Naive thymus-derived CD4-positive, alpha-beta T cell (primary cell): ENCODE measurements around the gene SOX3. TPM values are rescaled to one million over a fixed set of nuclear protein-coding genes. Genes with fewer than 3 reads are reported as not detected.

Experiments used
- ATAC-seq: fragments of 150-1000 bp; cut with Tn5 transposase; 2 replicates; pipeline ENCODE4 v1.10.0; 2021; ENCODE audit warnings: mild to moderate bottlenecking, moderate library complexity
- CTCF ChIA-PET: fragments of 350-600 bp; sonication (Branson Sonifier 250); formaldehyde crosslinking; loops from one replicate; lab custom pipeline; 2021; ENCODE audit warnings: antibody characterized with exemption; lab: Charles Lee
- POLR2A ChIA-PET: fragments of 350-600 bp; sonication (Branson Sonifier 250); formaldehyde crosslinking; loops from one replicate; lab custom pipeline; 2021; ENCODE audit warnings: antibody characterized with exemption, inconsistent platforms; lab: Charles Lee
- DNase-seq, 9 donors: peaks; one replicate each; pipeline versions ENCODE4 v3.0.0 to v3.0.0-alpha.2; 2020 to 2022; ENCODE audit warnings: mixed read lengths in 1 of 9
- H3K27ac ChIP-seq: one replicate; pipeline ENCODE4 v1.7.0; 2013; ENCODE audit warnings: mild to moderate bottlenecking, low read depth, low read length, moderate library complexity
- H3K27me3 ChIP-seq, 2 donors: one replicate each; pipeline ENCODE4 v1.7.0; 2013; ENCODE audit warnings: low read length in 2 of 2, mild to moderate bottlenecking in 2 of 2, moderate library complexity in 2 of 2; ENCODE audit not compliant: control insufficient read depth in 2 of 2, insufficient read depth in 2 of 2
- H3K36me3 ChIP-seq, 3 experiments: 1 replicate in 2 of 3; 2 replicates in 1 of 3; pipeline ENCODE4 v1.7.0; 2013; ENCODE audit warnings: low read length in 3 of 3, mild to moderate bottlenecking in 3 of 3, moderate library complexity in 1 of 3; ENCODE audit not compliant: insufficient read depth in 3 of 3, control insufficient read depth in 2 of 3
- H3K4me1 ChIP-seq, 2 donors: one replicate each; pipeline ENCODE4 v1.7.0; 2013; ENCODE audit warnings: low read length in 2 of 2, mild to moderate bottlenecking in 2 of 2, moderate library complexity in 1 of 2; ENCODE audit not compliant: control insufficient read depth in 2 of 2, insufficient read depth in 2 of 2
- H3K4me3 ChIP-seq: 2 replicates; pipeline ENCODE4 v1.7.0; 2013; ENCODE audit warnings: mild to moderate bottlenecking, low read length
- H3K9me3 ChIP-seq, 3 experiments: 1 replicate in 2 of 3; 2 replicates in 1 of 3; pipeline ENCODE4 v1.7.0; 2013; ENCODE audit warnings: low read length in 3 of 3; ENCODE audit not compliant: control insufficient read depth in 2 of 3
- H3K27ac Mint-ChIP-seq, 9 donors: one replicate each; pipeline ENCODE4 v1.8.0; 2020 to 2022; ENCODE audit warnings: mixed read lengths in 9 of 9, mild to moderate bottlenecking in 8 of 9, moderate library complexity in 5 of 9, inconsistent platforms in 2 of 9
- H3K27me3 Mint-ChIP-seq, 5 donors: one replicate each; pipeline ENCODE4 v1.8.0; 2021 to 2022; ENCODE audit warnings: mixed read lengths in 5 of 5, mild to moderate bottlenecking in 1 of 5
- H3K36me3 Mint-ChIP-seq, 5 donors: one replicate each; pipeline ENCODE4 v1.8.0; 2020 to 2022; ENCODE audit warnings: mixed read lengths in 5 of 5, mild to moderate bottlenecking in 3 of 5, inconsistent platforms in 1 of 5
- H3K4me1 Mint-ChIP-seq, 7 donors: one replicate each; pipeline ENCODE4 v1.8.0; 2020 to 2022; ENCODE audit warnings: mixed read lengths in 7 of 7, mild to moderate bottlenecking in 3 of 7, inconsistent platforms in 1 of 7
- H3K4me3 Mint-ChIP-seq, 10 donors: one replicate each; pipeline ENCODE4 v1.8.0; 2020 to 2022; ENCODE audit warnings: mild to moderate bottlenecking in 10 of 10, mixed read lengths in 10 of 10, moderate library complexity in 6 of 10, inconsistent platforms in 2 of 10
- H3K9me3 Mint-ChIP-seq, 11 donors: one replicate each; pipeline ENCODE4 v1.8.0; 2020 to 2022; ENCODE audit warnings: mixed read lengths in 11 of 11, mild to moderate bottlenecking in 4 of 11, inconsistent platforms in 1 of 11, moderate library complexity in 1 of 11
- intact Hi-C, 2 donors: fragments of 100-400 bp; cut with micrococcal nuclease; formaldehyde crosslinking; loops; one replicate each; pipeline ENCODE4 v1.15.1; 2023
- polyA plus RNA-seq, 2 donors: library from polyadenylated mRNA; unstranded; fragments of 300-500 nt; fragmentation: Illumina TruSeq; gene quantifications; one replicate each; pipeline ENCODE4 v1.2.3, GENCODE V29; 2021
- total RNA-seq, 6 experiments: library from RNA in 5 of 6; stranded (reverse) in 5 of 6; gene quantifications; 1 replicate in 5 of 6; 2 replicates in 1 of 6; pipeline ENCODE4 v1.2.3 and lab custom pipeline; 2021 to 2026

Gene SOX3
- total RNA-seq, result not detected
- not detected for polyA plus RNA-seq
- not detected for total RNA-seq (lab: John Stamatoyannopoulos, UW)

DNA sequence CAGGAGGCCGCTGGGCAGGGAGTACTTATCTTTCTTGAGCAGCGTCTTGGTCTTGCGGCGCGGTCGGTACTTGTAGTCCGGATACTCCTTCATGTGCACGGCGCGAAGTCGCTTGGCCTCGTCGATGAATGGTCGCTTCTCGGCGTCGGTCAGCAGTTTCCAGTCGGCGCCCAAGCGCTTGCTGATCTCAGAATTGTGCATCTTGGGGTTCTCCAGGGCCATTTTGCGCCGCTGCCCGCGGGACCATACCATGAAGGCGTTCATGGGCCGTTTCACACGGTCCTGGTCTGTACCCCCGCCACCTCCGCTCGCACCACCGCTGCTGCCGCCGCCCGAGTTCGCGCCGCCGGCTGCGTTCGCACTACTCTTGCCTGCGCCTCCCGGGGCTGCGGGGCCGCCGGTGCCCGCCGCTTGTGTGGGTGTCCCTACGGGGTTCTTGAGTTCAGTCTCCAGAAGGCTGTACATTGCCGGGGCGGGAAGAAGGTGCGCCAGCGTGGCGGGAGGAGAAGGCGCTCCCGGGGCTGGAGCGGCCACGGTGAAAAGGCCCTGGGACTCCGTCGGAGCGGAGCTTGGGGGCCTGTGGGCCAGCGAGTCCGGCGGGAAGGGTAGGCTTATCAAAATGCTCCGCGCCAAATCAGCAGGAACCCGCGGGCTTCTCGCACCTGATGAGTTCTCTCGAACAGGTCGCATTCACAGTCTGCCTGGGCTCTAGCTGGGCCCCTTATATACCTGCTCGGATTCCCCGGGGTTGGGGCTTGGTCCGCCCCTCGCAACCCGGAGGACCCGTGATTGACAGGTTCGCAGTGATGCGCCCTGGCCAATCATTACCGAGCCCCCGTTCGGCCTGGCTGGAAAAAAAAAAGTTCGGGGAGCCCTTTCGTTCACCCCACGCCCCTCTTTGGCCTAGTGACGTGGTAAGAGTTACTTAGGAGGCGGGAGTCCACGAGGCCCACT, at the start of gene SOX3:
Gene SOX3, minus strand, starts transcription at position 699 of the 954 bp plus-strand sequence. Its CDS starts 9 bp downstream, at position 690.
- peaks cover 0 to 14% (median 0%) of the 10 kb centered on the region in 11 donors for H3K9me3 Mint-ChIP-seq
- ChIA-PET POLR2A (no interaction called here), CTCF (no interaction called here)
- H3K27me3 ChIP-seq, result no peaks in the 10 kb centered on the region
- no peaks in the 10 kb centered on the region for H3K36me3 ChIP-seq
- H3K27ac ChIP-seq, result no peak within 1 kb of the TSS
- intact Hi-C loops, result no loop called here
- H3K27me3 Mint-ChIP-seq, result peaks cover 5 to 76% (median 47%) of the 10 kb centered on the region in 5 donors
- H3K27ac Mint-ChIP-seq, result peak within 1 kb of the TSS in 1 of 9 donors; percentile 63
- ATAC-seq, result no peak
- peak within 1 kb of the TSS in 4 of 10 donors; percentile 16 to 59 (median 40) for H3K4me3 Mint-ChIP-seq
- H3K36me3 Mint-ChIP-seq, result no peaks in the 10 kb centered on the region
- H3K4me3 ChIP-seq, result no peak within 1 kb of the TSS
- no peaks in the 10 kb centered on the region for H3K9me3 ChIP-seq
- H3K4me1 Mint-ChIP-seq, result peaks cover 0 to 17% (median 2%) of the 10 kb centered on the region in 7 donors
- DNase-seq, result no peak
- no peaks in the 10 kb centered on the region for H3K4me1 ChIP-seq

DNA sequence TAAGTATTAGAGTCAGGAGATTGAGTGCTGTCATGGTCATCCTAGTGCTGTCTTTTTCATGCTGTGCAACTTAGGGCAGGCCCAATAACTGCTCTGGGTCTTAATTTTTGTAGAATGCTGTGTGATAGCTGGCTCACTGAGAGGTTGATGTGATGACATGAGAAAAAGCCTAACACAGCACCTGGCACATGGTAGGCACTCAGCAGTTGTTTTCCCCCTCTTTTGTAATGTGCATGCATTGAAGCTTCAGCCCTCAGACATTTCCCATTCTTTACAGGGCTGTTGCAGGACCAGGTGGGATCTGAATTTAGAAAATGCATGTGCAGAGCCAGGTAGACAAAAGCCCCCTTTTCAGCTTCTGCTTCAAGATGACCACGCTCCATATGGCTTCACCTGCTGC, 44.1 kb upstream of the SOX3 start:
- Mint-ChIP-seq H3K4me1 (no peaks in the 10 kb centered on the region), H3K9me3 (no peaks in the 10 kb centered on the region), H3K4me3 (no peak overlapping the region), H3K27me3 (peaks cover 0 to 4% (median 0%) of the 10 kb centered on the region in 5 donors), H3K27ac (no peak overlapping the region), H3K36me3 (no peaks in the 10 kb centered on the region)
- ATAC-seq (no peak), DNase-seq (no peak)
- POLR2A ChIA-PET, result no interaction called here
- Histone ChIP-seq H3K36me3 (no peaks in the 10 kb centered on the region), H3K4me1 (no peaks in the 10 kb centered on the region), H3K9me3 (no peaks in the 10 kb centered on the region), H3K27me3 (no peaks in the 10 kb centered on the region), H3K27ac (no peak overlapping the region), H3K4me3 (no peak overlapping the region)
- intact Hi-C loops, result no loop called here
- CTCF ChIA-PET, result no interaction called here

DNA sequence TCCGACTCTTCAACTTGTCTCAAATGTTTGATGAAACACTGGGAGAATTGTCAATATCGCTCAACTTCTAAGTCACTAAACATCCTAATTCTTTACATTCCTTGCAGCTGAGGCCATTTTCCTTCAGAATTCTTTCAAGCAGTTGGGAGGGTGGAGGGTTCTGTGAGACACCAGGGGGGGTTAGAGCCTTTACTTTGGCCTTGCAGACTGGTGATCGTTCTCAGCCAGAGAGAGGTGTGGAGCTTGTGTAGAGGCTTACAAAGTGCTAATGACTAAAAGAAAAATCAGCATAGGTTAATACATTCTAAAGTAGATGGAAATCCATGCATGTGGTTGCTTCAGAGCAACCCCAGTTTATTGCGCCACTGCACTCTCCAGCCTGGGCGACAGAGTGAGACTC, 21.3 kb upstream of the SOX3 start:
- H3K4me3 ChIP-seq, result no peak overlapping the region
- Mint-ChIP-seq H3K27me3 (peaks cover 0 to 5% (median 0%) of the 10 kb centered on the region in 5 donors), H3K4me1 (no peaks in the 10 kb centered on the region), H3K27ac (no peak overlapping the region), H3K36me3 (no peaks in the 10 kb centered on the region), H3K9me3 (no peaks in the 10 kb centered on the region), H3K4me3 (no peak overlapping the region)
- intact Hi-C loops, result no loop called here
- no peaks in the 10 kb centered on the region for H3K36me3 ChIP-seq
- CTCF ChIA-PET, result no interaction called here
- no peaks in the 10 kb centered on the region for H3K9me3 ChIP-seq
- no peak overlapping the region for H3K27ac ChIP-seq
- H3K27me3 ChIP-seq, result no peaks in the 10 kb centered on the region
- POLR2A ChIA-PET, result no interaction called here
- ATAC-seq (no peak), DNase-seq (no peak)
- H3K4me1 ChIP-seq, result no peaks in the 10 kb centered on the region

DNA sequence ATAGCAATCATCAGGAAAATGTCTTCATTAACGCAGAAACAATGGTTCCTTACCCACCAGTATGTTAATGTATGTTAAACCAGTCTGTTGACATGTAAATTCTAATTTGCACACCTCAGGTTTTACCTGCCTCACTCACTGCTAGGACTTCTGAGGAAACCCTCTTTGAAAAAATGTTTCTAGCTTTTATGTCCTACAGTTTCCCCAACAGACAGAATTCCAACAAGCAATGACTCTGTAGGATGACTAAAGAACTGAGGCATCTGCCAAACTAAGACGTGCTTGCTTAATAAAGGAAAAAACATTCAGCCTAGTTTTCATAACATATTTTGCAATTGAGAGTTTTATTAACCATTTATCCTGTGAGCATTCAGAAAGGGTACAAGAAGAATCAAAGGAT, 20.6 kb upstream of the SOX3 start:
- Histone ChIP-seq H3K27me3 (no peaks in the 10 kb centered on the region), H3K27ac (no peak overlapping the region), H3K4me1 (no peaks in the 10 kb centered on the region), H3K4me3 (no peak overlapping the region), H3K9me3 (no peaks in the 10 kb centered on the region), H3K36me3 (no peaks in the 10 kb centered on the region)
- Mint-ChIP-seq H3K9me3 (no peaks in the 10 kb centered on the region), H3K4me1 (no peaks in the 10 kb centered on the region), H3K27me3 (peaks cover 0 to 5% (median 0%) of the 10 kb centered on the region in 5 donors), H3K36me3 (no peaks in the 10 kb centered on the region), H3K27ac (no peak overlapping the region), H3K4me3 (no peak overlapping the region)
- ATAC-seq (no peak), DNase-seq (no peak)
- POLR2A ChIA-PET, result no interaction called here
- CTCF ChIA-PET, result no interaction called here
- intact Hi-C loops, result no loop called here

DNA sequence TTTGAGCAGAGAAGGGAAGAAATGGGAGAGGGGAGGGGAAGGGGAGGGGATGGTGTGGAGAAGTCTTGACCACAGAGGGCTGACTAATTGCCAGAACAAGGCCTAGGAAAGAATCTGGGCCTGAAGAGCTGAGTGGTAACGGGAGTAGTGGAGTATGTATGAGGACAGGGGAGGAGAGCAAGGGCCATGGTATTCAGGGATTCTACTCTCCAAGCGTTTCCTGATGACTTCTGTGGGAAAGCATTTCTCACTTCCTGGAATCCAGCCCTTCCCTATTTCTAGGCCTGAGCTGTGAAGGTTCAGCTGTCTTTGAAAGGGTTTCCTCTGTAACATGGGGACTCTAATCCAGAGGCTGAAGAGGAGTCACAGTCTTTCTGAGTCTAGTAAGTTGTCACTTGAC, 19.7 kb upstream of the SOX3 start:
- Mint-ChIP-seq H3K4me1 (no peaks in the 10 kb centered on the region), H3K4me3 (no peak overlapping the region), H3K9me3 (peaks cover 0 to 2% (median 0%) of the 10 kb centered on the region in 11 donors), H3K36me3 (no peaks in the 10 kb centered on the region), H3K27me3 (peaks cover 0 to 5% (median 0%) of the 10 kb centered on the region in 5 donors), H3K27ac (no peak overlapping the region)
- Histone ChIP-seq H3K36me3 (no peaks in the 10 kb centered on the region), H3K4me3 (no peak overlapping the region), H3K9me3 (no peaks in the 10 kb centered on the region), H3K4me1 (no peaks in the 10 kb centered on the region), H3K27me3 (no peaks in the 10 kb centered on the region), H3K27ac (no peak overlapping the region)
- DNase-seq (no peak), ATAC-seq (no peak)
- ChIA-PET CTCF (no interaction called here), POLR2A (no interaction called here)
- intact Hi-C loops, result no loop called here

DNA sequence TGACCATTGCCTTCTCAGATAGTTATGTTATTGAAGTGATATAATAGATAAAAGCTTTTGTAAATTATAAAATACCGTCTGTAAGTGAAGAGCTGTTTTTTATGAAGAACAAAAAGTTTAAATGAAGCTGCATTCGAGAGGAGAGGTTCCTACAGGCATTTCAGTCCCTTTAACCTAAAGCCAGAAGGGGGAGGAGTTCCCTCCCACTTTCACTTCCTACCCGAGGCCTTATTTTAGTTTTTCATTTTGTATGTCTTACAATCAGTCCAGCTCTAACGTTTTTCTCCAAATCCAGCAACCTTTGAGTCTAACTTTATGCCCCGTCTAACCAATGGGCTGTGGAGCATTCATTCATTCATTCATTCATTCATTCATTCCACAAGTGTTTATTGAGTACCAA, 16.5 kb upstream of the SOX3 start:
- H3K4me3 ChIP-seq, result no peak overlapping the region
- H3K9me3 Mint-ChIP-seq, result peaks cover 0 to 2% (median 0%) of the 10 kb centered on the region in 11 donors
- POLR2A ChIA-PET, result no interaction called here

More for the DNA sequence above, 16.5 kb upstream of the SOX3 start:
- CTCF ChIA-PET, result no interaction called here
- no peak for DNase-seq
- no peaks in the 10 kb centered on the region for H3K36me3 ChIP-seq
- H3K36me3 Mint-ChIP-seq, result no peaks in the 10 kb centered on the region
- H3K27ac ChIP-seq, result no peak overlapping the region
- intact Hi-C loops, result no loop called here
- ATAC-seq, result no peak
- H3K4me1 Mint-ChIP-seq, result no peaks in the 10 kb centered on the region
- H3K27me3 Mint-ChIP-seq, result peaks cover 0 to 5% (median 0%) of the 10 kb centered on the region in 5 donors
- no peak overlapping the region for H3K4me3 Mint-ChIP-seq
- H3K9me3 ChIP-seq, result no peaks in the 10 kb centered on the region
- no peaks in the 10 kb centered on the region for H3K27me3 ChIP-seq
- H3K27ac Mint-ChIP-seq, result no peak overlapping the region
- H3K4me1 ChIP-seq, result no peaks in the 10 kb centered on the region
